ENCODE measurements around the gene PRPF6.

GRCh38 chr20:64027981-64028685, 47.2 kb downstream of the PRPF6 start:
- TF ChIP-seq CTCF (IDR thresholded peaks at IDR 0.05; ENCODE audit: poor library complexity, severe bottlenecking) (no peak), SMC3 (conservative IDR thresholded peaks at IDR 0.05; ENCODE audit: poor library complexity) (no peak), POLR2AphosphoS5 (IDR thresholded peaks at IDR 0.05) (no peak), MXI1 (conservative IDR thresholded peaks at IDR 0.05; ENCODE audit: poor library complexity, severe bottlenecking) (no peak), EP300 (conservative IDR thresholded peaks at IDR 0.05; ENCODE audit: poor library complexity, severe bottlenecking) (no peak), TAF1 (IDR thresholded peaks at IDR 0.05; ENCODE audit: low read depth) (no peak), EZH2 (IDR thresholded peaks at IDR 0.05; ENCODE audit: borderline replicate concordance, insufficient read depth, low read length, poor library complexity, severe bottlenecking) (no peak)
